Measurements from ENCODE around the gene PPP2R5A. TPM values are rescaled to one million over a fixed set of nuclear protein-coding genes. Genes with fewer than 3 reads are reported as not detected.

PPP2R5A gene
- total and polyA plus RNA-seq, 2 of the 13 experiments (the other 11 are each of a cell fraction or from before 2014, with no cell fraction given) = 22.0 to 31.4 TPM

DNA sequence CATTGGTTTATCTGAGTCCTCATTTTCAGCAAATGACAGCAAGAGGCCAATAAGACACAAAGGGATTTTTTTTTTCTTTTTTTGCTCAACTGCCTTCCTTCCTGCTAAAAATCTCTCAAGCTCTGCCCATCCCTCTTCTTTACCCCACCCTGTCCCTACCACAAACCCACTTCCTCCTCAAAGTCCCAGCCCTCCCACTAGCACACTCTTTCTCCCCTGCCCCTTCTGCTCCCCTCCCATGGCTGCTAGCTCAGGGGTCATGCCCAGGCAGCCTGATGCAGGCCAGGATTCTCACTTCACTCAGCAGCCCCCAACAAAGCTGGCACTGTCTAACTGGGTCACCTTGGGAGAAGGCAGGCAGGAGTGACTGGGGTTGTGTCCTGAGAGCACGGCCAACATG lies 28.8 kb upstream of the PPP2R5A start (continued):
- TF ChIP-seq, protein P1, sequence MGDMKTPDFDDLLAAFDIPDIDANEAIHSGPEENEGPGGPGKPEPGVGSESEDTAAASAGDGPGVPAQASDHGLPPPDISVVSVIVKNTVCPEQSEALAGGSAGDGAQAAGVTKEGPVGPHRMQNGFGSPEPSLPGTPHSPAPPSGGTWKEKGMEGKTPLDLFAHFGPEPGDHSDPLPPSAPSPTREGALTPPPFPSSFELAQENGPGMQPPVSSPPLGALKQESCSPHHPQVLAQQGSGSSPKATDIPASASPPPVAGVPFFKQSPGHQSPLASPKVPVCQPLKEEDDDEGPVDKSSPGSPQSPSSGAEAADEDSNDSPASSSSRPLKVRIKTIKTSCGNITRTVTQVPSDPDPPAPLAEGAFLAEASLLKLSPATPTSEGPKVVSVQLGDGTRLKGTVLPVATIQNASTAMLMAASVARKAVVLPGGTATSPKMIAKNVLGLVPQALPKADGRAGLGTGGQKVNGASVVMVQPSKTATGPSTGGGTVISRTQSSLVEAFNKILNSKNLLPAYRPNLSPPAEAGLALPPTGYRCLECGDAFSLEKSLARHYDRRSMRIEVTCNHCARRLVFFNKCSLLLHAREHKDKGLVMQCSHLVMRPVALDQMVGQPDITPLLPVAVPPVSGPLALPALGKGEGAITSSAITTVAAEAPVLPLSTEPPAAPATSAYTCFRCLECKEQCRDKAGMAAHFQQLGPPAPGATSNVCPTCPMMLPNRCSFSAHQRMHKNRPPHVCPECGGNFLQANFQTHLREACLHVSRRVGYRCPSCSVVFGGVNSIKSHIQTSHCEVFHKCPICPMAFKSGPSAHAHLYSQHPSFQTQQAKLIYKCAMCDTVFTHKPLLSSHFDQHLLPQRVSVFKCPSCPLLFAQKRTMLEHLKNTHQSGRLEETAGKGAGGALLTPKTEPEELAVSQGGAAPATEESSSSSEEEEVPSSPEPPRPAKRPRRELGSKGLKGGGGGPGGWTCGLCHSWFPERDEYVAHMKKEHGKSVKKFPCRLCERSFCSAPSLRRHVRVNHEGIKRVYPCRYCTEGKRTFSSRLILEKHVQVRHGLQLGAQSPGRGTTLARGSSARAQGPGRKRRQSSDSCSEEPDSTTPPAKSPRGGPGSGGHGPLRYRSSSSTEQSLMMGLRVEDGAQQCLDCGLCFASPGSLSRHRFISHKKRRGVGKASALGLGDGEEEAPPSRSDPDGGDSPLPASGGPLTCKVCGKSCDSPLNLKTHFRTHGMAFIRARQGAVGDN (CRISPR knock-in tag; IDR thresholded peaks at IDR 0.05) = peak; percentile 52; the same call in 1 of the 2 replicates
- TF ChIP-seq HDAC6 (IDR thresholded peaks at IDR 0.05; ENCODE audit: low read depth, low read length) (no peak), SMAD1 (CRISPR knock-in tag; IDR thresholded peaks at IDR 0.05; ENCODE audit: borderline replicate concordance, low read depth) (no peak), HNRNPK (IDR thresholded peaks at IDR 0.05; ENCODE audit: low read depth, low read length, poor library complexity, severe bottlenecking) (peak; percentile 29), JDP2 (CRISPR knock-in tag; IDR thresholded peaks at IDR 0.05; ENCODE audit: borderline replicate concordance) (no peak), HOXA7 (CRISPR knock-in tag; IDR thresholded peaks at IDR 0.05) (no peak), SCMH1 (CRISPR knock-in tag; IDR thresholded peaks at IDR 0.05; ENCODE audit: borderline replicate concordance) (no peak), NR2F6 (IDR thresholded peaks at IDR 0.05) (no peak), NR2F6 (CRISPR knock-in tag; IDR thresholded peaks at IDR 0.05) (0 out of 2 replicates have a peak, but pooled peaks have one; percentile 7), HDAC2 (CRISPR knock-in tag; IDR thresholded peaks at IDR 0.05) (no peak), ARNT2 (CRISPR knock-in tag; IDR thresholded peaks at IDR 0.05; ENCODE audit: low read depth) (no peak), ATF5 (CRISPR knock-in tag; IDR thresholded peaks at IDR 0.05; ENCODE audit: low read depth) (no peak), AHR (CRISPR knock-in tag; IDR thresholded peaks at IDR 0.05) (no peak), FOXK2 (IDR thresholded peaks at IDR 0.05) (no peak), ZSCAN12 (CRISPR knock-in tag; IDR thresholded peaks at IDR 0.05) (no peak), ZNF256 (CRISPR knock-in tag; conservative IDR thresholded peaks at IDR 0.05) (no peak), YY1 (IDR thresholded peaks at IDR 0.05; ENCODE audit: insufficient read depth, insufficient replicate concordance, low read depth, low read length) (peak; percentile 35), ZFP41 (CRISPR knock-in tag; IDR thresholded peaks at IDR 0.05; ENCODE audit: borderline replicate concordance) (no peak), MAZ (IDR thresholded peaks at IDR 0.05; ENCODE audit: borderline replicate concordance, low read depth, low read length) (no peak), MAZ (CRISPR knock-in tag; IDR thresholded peaks at IDR 0.05; ENCODE audit: low read depth) (no peak), ZNF605 (CRISPR knock-in tag; IDR thresholded peaks at IDR 0.05) (no peak), ZSCAN9 (CRISPR knock-in tag; IDR thresholded peaks at IDR 0.05; ENCODE audit: borderline replicate concordance) (no peak)
- TF ChIP-seq, protein P2, sequence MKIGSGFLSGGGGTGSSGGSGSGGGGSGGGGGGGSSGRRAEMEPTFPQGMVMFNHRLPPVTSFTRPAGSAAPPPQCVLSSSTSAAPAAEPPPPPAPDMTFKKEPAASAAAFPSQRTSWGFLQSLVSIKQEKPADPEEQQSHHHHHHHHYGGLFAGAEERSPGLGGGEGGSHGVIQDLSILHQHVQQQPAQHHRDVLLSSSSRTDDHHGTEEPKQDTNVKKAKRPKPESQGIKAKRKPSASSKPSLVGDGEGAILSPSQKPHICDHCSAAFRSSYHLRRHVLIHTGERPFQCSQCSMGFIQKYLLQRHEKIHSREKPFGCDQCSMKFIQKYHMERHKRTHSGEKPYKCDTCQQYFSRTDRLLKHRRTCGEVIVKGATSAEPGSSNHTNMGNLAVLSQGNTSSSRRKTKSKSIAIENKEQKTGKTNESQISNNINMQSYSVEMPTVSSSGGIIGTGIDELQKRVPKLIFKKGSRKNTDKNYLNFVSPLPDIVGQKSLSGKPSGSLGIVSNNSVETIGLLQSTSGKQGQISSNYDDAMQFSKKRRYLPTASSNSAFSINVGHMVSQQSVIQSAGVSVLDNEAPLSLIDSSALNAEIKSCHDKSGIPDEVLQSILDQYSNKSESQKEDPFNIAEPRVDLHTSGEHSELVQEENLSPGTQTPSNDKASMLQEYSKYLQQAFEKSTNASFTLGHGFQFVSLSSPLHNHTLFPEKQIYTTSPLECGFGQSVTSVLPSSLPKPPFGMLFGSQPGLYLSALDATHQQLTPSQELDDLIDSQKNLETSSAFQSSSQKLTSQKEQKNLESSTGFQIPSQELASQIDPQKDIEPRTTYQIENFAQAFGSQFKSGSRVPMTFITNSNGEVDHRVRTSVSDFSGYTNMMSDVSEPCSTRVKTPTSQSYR (CRISPR knock-in tag; IDR thresholded peaks at IDR 0.05; ENCODE audit: borderline replicate concordance) = 0 out of 2 replicates have a peak, but pooled peaks have one; percentile 23
- TF ChIP-seq, protein P3, sequence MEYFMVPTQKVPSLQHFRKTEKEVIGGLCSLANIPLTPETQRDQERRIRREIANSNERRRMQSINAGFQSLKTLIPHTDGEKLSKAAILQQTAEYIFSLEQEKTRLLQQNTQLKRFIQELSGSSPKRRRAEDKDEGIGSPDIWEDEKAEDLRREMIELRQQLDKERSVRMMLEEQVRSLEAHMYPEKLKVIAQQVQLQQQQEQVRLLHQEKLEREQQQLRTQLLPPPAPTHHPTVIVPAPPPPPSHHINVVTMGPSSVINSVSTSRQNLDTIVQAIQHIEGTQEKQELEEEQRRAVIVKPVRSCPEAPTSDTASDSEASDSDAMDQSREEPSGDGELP (IDR thresholded peaks at IDR 0.05; ENCODE audit: borderline replicate concordance, low read depth) = no peak

Data from HepG2 (cell line).